HFF-Myc (cell line): ENCODE results near the gene TRMT112.

ENCODE experiments used
- DNase-seq: peaks from one replicate; pipeline ENCODE4 v3.0.0-alpha.2; 2011; ENCODE audit warnings: low read depth; ENCODE audit errors: extremely low read depth
- H3K4me3 ChIP-seq: replicated peaks from 2 replicates; pipeline ENCODE4 v1.5.1; 2011; ENCODE audit warnings: low read depth, mild to moderate bottlenecking, control low read depth, low read length
- CTCF ChIP-seq: IDR thresholded peaks from 2 replicates; pipeline ENCODE4 v1.5.1; 2012; ENCODE audit warnings: mild to moderate bottlenecking, low read depth, low read length, control low read depth; ENCODE audit errors: missing control alignments

Gene TRMT112

GRCh38 chr11:64305075-64305690 is 12.2 kb downstream of the TRMT112 start, which contains the start of gene ESRRA:
ESRRA (plus strand) TSS chr11:64305524; CDS start chr11:64307180, 1,656 bp downstream.
- DNase-seq = peak; percentile 90
- peak within 1 kb of the TSS; percentile 79 for H3K4me3 ChIP-seq
- no peak for TF ChIP-seq CTCF

GRCh38 chr11:64304316-64305072 is 12.9 kb downstream of the TRMT112 start:
- H3K4me3 ChIP-seq = peak overlapping the region; percentile 79
- DNase-seq = peak; percentile 79
- TF ChIP-seq CTCF = peak; percentile 93

- DNase-seq = no peak
- H3K4me3 ChIP-seq = peak overlapping the region; percentile 79
These were observed 13.4 kb downstream of the TRMT112 start for GRCh38 chr11:64304032-64304315.

GRCh38 chr11:64303109-64304031 is 14.0 kb downstream of the TRMT112 start:
- H3K4me3 ChIP-seq = no peak overlapping the region
- no peak for TF ChIP-seq CTCF
- DNase-seq = no peak

More at GRCh38 chr11:64304032-64304315, 13.4 kb downstream of the TRMT112 start:
- no peak for TF ChIP-seq CTCF

GRCh38 chr11:64299847-64300648 is 17.3 kb downstream of the TRMT112 start, which contains the start of gene CATSPERZ:
CATSPERZ (plus strand) TSS chr11:64300358; CDS start chr11:64300411, 53 bp downstream.
- no peak for TF ChIP-seq CTCF
- DNase-seq = no peak
- 0 out of 2 replicates have a peak within 1 kb of the TSS, but pooled peaks have one; percentile 3 for H3K4me3 ChIP-seq
